NCI-H1105 (cell line): ENCODE data around the gene ELOVL6.
"Not testable (repeated sequence)": the region's sequence is repeated elsewhere in the genome, so short reads cannot be mapped to it uniquely, and the experiment has no call there.

Experiments
- DNase-seq: peaks from one replicate; lab custom pipeline; 2025; lab: John Stamatoyannopoulos, UW

Gene ELOVL6

GRCh38 chr4:110160618-110161017 is 37.8 kb downstream of the ELOVL6 start:
- DNase-seq: no peak

GRCh38 chr4:110159541-110159940 is 38.9 kb downstream of the ELOVL6 start:
- DNase-seq: no peak

GRCh38 chr4:110157580-110157979 is 40.8 kb downstream of the ELOVL6 start:
- no peak for DNase-seq

- not testable (repeated sequence) for DNase-seq
Observed at GRCh38 chr4:110157166-110157565, 41.2 kb downstream of the ELOVL6 start.

GRCh38 chr4:110156442-110156841 is 42.0 kb downstream of the ELOVL6 start:
- no peak for DNase-seq

- no peak for DNase-seq
Observed at GRCh38 chr4:110155654-110156053, 42.8 kb downstream of the ELOVL6 start.

GRCh38 chr4:110154582-110154981 is 43.8 kb downstream of the ELOVL6 start:
- no peak for DNase-seq

- DNase-seq: no peak
Observed at GRCh38 chr4:110152386-110152785, 46.0 kb downstream of the ELOVL6 start.

- DNase-seq: no peak
Observed at GRCh38 chr4:110149089-110149488, 49.3 kb downstream of the ELOVL6 start.

GRCh38 chr4:110142461-110142860 is 56.0 kb downstream of the ELOVL6 start:
- no peak for DNase-seq

- no peak for DNase-seq
Observed at GRCh38 chr4:110139815-110140214, 58.6 kb downstream of the ELOVL6 start.

- DNase-seq: no peak
Observed at GRCh38 chr4:110139111-110139510, 59.3 kb downstream of the ELOVL6 start.

- no peak for DNase-seq
Observed at GRCh38 chr4:110138551-110138950, 59.9 kb downstream of the ELOVL6 start.

GRCh38 chr4:110137829-110138228 is 60.6 kb downstream of the ELOVL6 start:
- DNase-seq: no peak

GRCh38 chr4:110135523-110135922 is 62.9 kb downstream of the ELOVL6 start:
- no peak for DNase-seq

- DNase-seq: no peak
Observed at GRCh38 chr4:110135076-110135475, 63.3 kb downstream of the ELOVL6 start.

- DNase-seq: no peak
Observed at GRCh38 chr4:110134269-110134869, 64.0 kb downstream of the ELOVL6 start.

- no peak for DNase-seq
Observed at GRCh38 chr4:110132816-110133719, 65.3 kb downstream of the ELOVL6 start.

GRCh38 chr4:110131916-110132315 is 66.5 kb downstream of the ELOVL6 start:
- no peak for DNase-seq

GRCh38 chr4:110130576-110131358 is 67.6 kb downstream of the ELOVL6 start:
- no peak for DNase-seq

- DNase-seq: no peak
Observed at GRCh38 chr4:110129544-110129943, 68.9 kb downstream of the ELOVL6 start.

GRCh38 chr4:110128472-110128919 is 69.9 kb downstream of the ELOVL6 start:
- DNase-seq: no peak

- no peak for DNase-seq
Observed at GRCh38 chr4:110128029-110128428, 70.4 kb downstream of the ELOVL6 start.
